MM.1S (cell line): Measurements from ENCODE around the gene FAM110D.
A peak's percentile ranks its signal among the peaks of the same experiment; 100 is the strongest.

Experiments
- DNase-seq: peaks from one replicate; pipeline ENCODE4 v3.0.0-alpha.2; 2015
- H2AFZ ChIP-seq: fragments of 300-600 bp; sonication (generic); 2 replicates; pipeline ENCODE4 v1.6.0; 2016; ENCODE audit warnings: antibody characterized with exemption, low read length
- H3F3A ChIP-seq: fragments of 300-600 bp; sonication (generic); 2 replicates; pipeline ENCODE4 v1.6.1; 2016; ENCODE audit warnings: mild to moderate bottlenecking, antibody characterized with exemption, low read length, moderate library complexity, mixed read lengths; ENCODE audit not compliant: insufficient read depth
- H3K27ac ChIP-seq: fragments of 300-600 bp; sonication (generic); 2 replicates; pipeline ENCODE4 v1.5.1; 2016; ENCODE audit warnings: mild to moderate bottlenecking, low read length
- H3K27me3 ChIP-seq: fragments of 300-600 bp; sonication (generic); replicated peaks from 2 replicates; pipeline ENCODE4 v1.6.0; 2016; ENCODE audit warnings: low read length; ENCODE audit not compliant: insufficient read depth
- H3K36me3 ChIP-seq: fragments of 300-600 bp; sonication (generic); replicated peaks from 2 replicates; pipeline ENCODE4 v1.6.1; 2016; ENCODE audit warnings: mild to moderate bottlenecking, low read length, mixed read lengths; ENCODE audit not compliant: insufficient read depth
- H3K4me1 ChIP-seq: fragments of 300-600 bp; sonication (generic); 2 replicates; pipeline ENCODE4 v1.6.1; 2016; ENCODE audit warnings: low read length, mixed read lengths
- H3K4me2 ChIP-seq: fragments of 300-600 bp; sonication (generic); 2 replicates; pipeline ENCODE4 v1.6.0; 2016; ENCODE audit warnings: low read depth, low read length
- H3K4me3 ChIP-seq: fragments of 300-600 bp; sonication (generic); 2 replicates; pipeline ENCODE4 v1.5.1; 2016; ENCODE audit warnings: low read length, mixed read lengths
- H3K79me2 ChIP-seq: fragments of 300-600 bp; sonication (generic); 2 replicates; pipeline ENCODE4 v1.6.1; 2016; ENCODE audit warnings: mixed run types, low read length, mixed read lengths
- H3K9ac ChIP-seq: fragments of 300-600 bp; sonication (generic); 2 replicates; pipeline ENCODE4 v1.6.1; 2016; ENCODE audit warnings: low read length, mixed read lengths
- H3K9me2 ChIP-seq: fragments of 300-600 bp; sonication (generic); replicated peaks from 2 replicates; pipeline ENCODE4 v1.6.1; 2016; ENCODE audit warnings: mild to moderate bottlenecking, low read length, mixed read lengths; ENCODE audit not compliant: insufficient read depth
- H3K9me3 ChIP-seq: fragments of 300-600 bp; sonication (generic); replicated peaks from 2 replicates; pipeline ENCODE4 v1.6.1; 2016; ENCODE audit warnings: mild to moderate bottlenecking, low read length, mixed read lengths; ENCODE audit not compliant: insufficient read depth
- H4K20me1 ChIP-seq: fragments of 300-600 bp; sonication (generic); 2 replicates; pipeline ENCODE4 v1.6.1; 2016; ENCODE audit warnings: mild to moderate bottlenecking, low read length, moderate library complexity, mixed read lengths; ENCODE audit not compliant: insufficient read depth
- EZH2 ChIP-seq: fragments of 300-600 bp; sonication (generic); optimal IDR thresholded peaks from 2 replicates; pipeline ENCODE3; 2017; ENCODE audit warnings: low read depth, mild to moderate bottlenecking, antibody characterized with exemption, low read length, mixed read lengths
- EZH2phosphoT487 ChIP-seq: fragments of 300-600 bp; sonication (generic); IDR thresholded peaks from 2 replicates; pipeline ENCODE4 v1.6.1; 2018; ENCODE audit warnings: antibody characterized with exemption, low read length
- TF ChIP-seq, protein P1 (sequence below): fragments of 300-600 bp; sonication (generic); IDR thresholded peaks from 2 replicates; pipeline ENCODE4 v1.5.1; 2016; ENCODE audit warnings: antibody characterized with exemption, low read length, mixed read lengths

FAM110D gene

DNA sequence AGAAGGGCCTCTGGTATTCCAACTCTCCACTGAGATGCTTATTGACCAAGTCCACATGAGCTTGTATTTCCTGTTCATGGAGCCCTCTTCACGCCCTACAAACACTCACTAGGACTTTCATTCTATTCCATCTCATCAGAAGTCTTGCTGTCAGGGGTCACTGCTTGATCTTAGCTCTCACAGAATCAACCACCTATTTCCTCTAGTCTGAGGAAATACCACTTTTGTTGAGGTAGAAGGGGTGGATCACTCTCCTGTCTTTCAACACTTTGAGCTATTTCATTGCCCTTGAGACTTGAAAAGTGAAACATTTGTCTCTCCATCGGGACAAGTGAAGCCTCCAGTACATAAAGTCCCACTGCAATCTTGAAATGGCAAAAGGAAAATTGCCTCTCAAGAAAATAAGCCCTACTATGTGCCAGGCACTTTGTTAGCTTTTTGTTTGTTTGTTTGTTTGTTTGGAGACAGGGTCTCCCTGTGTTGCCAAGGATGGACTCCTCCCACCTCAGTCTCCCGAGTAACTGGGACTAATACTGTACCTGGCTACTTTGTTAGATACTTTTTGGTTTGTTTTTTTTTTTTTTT lies 19.8 kb upstream of the FAM110D start:
- H3F3A ChIP-seq, result no peaks in the 10 kb centered on the region
- no peak for DNase-seq
- H3K4me3 ChIP-seq, result no peak overlapping the region
- no peak overlapping the region for H3K4me2 ChIP-seq
- no peak overlapping the region for H2AFZ ChIP-seq
- H3K79me2 ChIP-seq, result no peaks in the 10 kb centered on the region
- no peaks in the 10 kb centered on the region for H3K9me2 ChIP-seq
- no peaks in the 10 kb centered on the region for H3K36me3 ChIP-seq
- H4K20me1 ChIP-seq, result no peaks in the 10 kb centered on the region; the same call in 1 of the 2 replicates
- H3K27ac ChIP-seq, result no peak overlapping the region
- no peaks in the 10 kb centered on the region for H3K27me3 ChIP-seq
- H3K9ac ChIP-seq, result no peak overlapping the region
- TF ChIP-seq EZH2phosphoT487, result no peak
- no peaks in the 10 kb centered on the region for H3K4me1 ChIP-seq
- no peaks in the 10 kb centered on the region for H3K9me3 ChIP-seq

DNA sequence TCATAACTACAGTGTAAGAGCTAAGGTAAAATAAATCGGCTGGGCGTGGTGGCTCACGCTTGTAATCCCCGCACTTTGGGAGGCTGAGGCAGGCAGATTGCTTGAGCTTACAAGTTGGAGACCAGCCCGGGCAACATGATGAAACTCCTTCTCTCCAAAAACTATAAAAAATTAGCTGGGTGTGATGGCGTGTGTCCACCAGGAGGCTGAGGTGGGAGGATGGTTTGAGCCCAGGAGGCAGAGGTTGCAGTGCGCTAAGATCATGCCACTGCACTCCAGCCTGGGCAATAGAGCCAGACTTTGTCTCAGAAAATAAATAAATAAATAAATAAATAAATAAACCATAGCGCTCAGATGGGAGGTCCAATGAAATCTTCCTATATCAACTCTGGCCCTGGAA lies 16.7 kb upstream of the FAM110D start:
- H3K4me2 ChIP-seq, result no peak overlapping the region
- H3K79me2 ChIP-seq, result no peaks in the 10 kb centered on the region
- H3K4me1 ChIP-seq, result peaks cover 3% of the 10 kb centered on the region; the same call in 1 of the 2 replicates
- H4K20me1 ChIP-seq, result no peaks in the 10 kb centered on the region
- DNase-seq, result no peak
- no peak overlapping the region for H3K9ac ChIP-seq
- H3K4me3 ChIP-seq, result no peak overlapping the region
- no peaks in the 10 kb centered on the region for H3K9me2 ChIP-seq
- no peak overlapping the region for H3K27ac ChIP-seq
- H3K9me3 ChIP-seq, result no peaks in the 10 kb centered on the region
- no peaks in the 10 kb centered on the region for H3F3A ChIP-seq
- no peak overlapping the region for H2AFZ ChIP-seq
- no peaks in the 10 kb centered on the region for H3K36me3 ChIP-seq
- H3K27me3 ChIP-seq, result no peaks in the 10 kb centered on the region
- TF ChIP-seq, protein P1, sequence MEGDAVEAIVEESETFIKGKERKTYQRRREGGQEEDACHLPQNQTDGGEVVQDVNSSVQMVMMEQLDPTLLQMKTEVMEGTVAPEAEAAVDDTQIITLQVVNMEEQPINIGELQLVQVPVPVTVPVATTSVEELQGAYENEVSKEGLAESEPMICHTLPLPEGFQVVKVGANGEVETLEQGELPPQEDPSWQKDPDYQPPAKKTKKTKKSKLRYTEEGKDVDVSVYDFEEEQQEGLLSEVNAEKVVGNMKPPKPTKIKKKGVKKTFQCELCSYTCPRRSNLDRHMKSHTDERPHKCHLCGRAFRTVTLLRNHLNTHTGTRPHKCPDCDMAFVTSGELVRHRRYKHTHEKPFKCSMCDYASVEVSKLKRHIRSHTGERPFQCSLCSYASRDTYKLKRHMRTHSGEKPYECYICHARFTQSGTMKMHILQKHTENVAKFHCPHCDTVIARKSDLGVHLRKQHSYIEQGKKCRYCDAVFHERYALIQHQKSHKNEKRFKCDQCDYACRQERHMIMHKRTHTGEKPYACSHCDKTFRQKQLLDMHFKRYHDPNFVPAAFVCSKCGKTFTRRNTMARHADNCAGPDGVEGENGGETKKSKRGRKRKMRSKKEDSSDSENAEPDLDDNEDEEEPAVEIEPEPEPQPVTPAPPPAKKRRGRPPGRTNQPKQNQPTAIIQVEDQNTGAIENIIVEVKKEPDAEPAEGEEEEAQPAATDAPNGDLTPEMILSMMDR, result no peak
- TF ChIP-seq EZH2phosphoT487 (no peak), EZH2 (no peak)

- no peak for TF ChIP-seq EZH2phosphoT487
- TF ChIP-seq, protein P1, result peak; percentile 83
- no peak overlapping the region for H3K27ac ChIP-seq
- H3K9me3 ChIP-seq, result no peaks in the 10 kb centered on the region
- H3K79me2 ChIP-seq, result no peaks in the 10 kb centered on the region
- peak; percentile 86 for DNase-seq
- H4K20me1 ChIP-seq, result no peaks in the 10 kb centered on the region
- H3F3A ChIP-seq, result no peaks in the 10 kb centered on the region
- no peaks in the 10 kb centered on the region for H3K9me2 ChIP-seq
- peaks cover 3% of the 10 kb centered on the region; the same call in 1 of the 2 replicates for H3K4me1 ChIP-seq
- no peaks in the 10 kb centered on the region for H3K36me3 ChIP-seq
- no peaks in the 10 kb centered on the region for H3K27me3 ChIP-seq
- H3K4me2 ChIP-seq, result peak overlapping the region; percentile 38
- no peak overlapping the region for H3K4me3 ChIP-seq
- H3K9ac ChIP-seq, result no peak overlapping the region
- peak overlapping the region; percentile 24; the same call in 1 of the 2 replicates for H2AFZ ChIP-seq
These were observed 13.6 kb upstream of the FAM110D start for GRCh38 chr1:26145041-26145959.

DNA sequence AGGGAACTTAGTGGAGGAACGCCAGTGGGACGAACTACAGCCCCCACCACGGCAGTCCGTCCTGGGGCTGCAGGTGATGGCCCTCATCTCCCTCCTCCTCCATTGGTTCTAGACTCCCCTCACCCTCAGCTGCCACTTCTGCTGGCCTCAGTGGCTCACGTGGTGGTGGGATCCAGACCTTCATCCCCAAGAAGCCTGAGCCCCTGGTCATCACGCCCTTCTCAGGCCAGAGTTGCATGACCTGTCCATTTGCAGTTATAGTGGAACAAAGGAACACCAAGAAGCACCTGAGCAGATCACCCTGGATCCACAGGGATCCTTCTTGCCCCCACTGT lies 13.0 kb upstream of the FAM110D start:
- Histone ChIP-seq H3K27me3 (no peaks in the 10 kb centered on the region), H3K4me1 (peaks cover 3% of the 10 kb centered on the region; the same call in 1 of the 2 replicates), H3K9me2 (no peaks in the 10 kb centered on the region), H3F3A (no peaks in the 10 kb centered on the region), H3K9me3 (no peaks in the 10 kb centered on the region), H3K36me3 (no peaks in the 10 kb centered on the region), H2AFZ (no peak overlapping the region), H3K9ac (no peak overlapping the region), H3K27ac (no peak overlapping the region), H3K79me2 (no peaks in the 10 kb centered on the region), H4K20me1 (no peaks in the 10 kb centered on the region), H3K4me2 (no peak overlapping the region), H3K4me3 (no peak overlapping the region)
- DNase-seq, result no peak
- no peak for TF ChIP-seq EZH2
- TF ChIP-seq, protein P1, result no peak
